GM23248 (cell line): ENCODE measurements around the gene IZUMO3.

Experiments used
- EZH2 ChIP-seq: fragments of 200-600 bp; sonication (generic); IDR thresholded peaks from 2 replicates; pipeline ENCODE4 v1.6.1; 2018; ENCODE audit warnings: antibody characterized with exemption, mild to moderate bottlenecking; ENCODE audit not compliant: insufficient read depth, poor library complexity, severe bottlenecking
- EZH2phosphoT487 ChIP-seq: fragments of 200-600 bp; sonication (generic); IDR thresholded peaks from 2 replicates; pipeline ENCODE4 v1.6.1; 2018; ENCODE audit warnings: antibody characterized with exemption, moderate library complexity, mild to moderate bottlenecking, low read depth; ENCODE audit not compliant: insufficient read depth

DNA sequence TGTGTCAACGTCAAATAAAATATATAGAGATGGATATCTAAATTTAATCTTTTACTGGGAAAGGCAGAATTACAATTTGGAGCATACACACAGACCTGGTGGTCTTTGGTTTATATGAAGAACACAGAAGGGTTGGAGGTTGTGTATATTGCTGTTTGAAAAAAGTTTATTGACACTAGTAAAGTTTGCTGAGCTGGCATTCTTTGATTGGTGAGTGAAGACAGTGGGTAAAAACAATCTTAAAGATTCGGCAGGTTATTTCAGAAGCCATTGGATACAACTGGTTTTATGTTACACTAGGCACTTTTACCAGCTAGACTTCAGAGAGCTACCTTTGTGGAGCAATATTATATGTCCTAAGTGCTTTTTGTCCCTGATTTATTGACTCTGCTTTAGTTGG is 27.2 kb downstream of the IZUMO3 start:
- TF ChIP-seq EZH2 (no peak), EZH2phosphoT487 (no peak)
